Measurements from ENCODE around the gene ZSWIM1. TPM values are rescaled to one million over a fixed set of nuclear protein-coding genes. Genes with fewer than 3 reads are reported as not detected.
A peak's percentile ranks its signal among the peaks of the same experiment; 100 is the strongest.

The ZSWIM1 gene
- total RNA-seq, 1 experiment from 2014 or later: 13.0 TPM

- RAD21 ChIA-PET (ENCODE audit: low non-redundant PET in 1 of 2, low total read pairs in 2 of 2, uncharacterized antibody in 2 of 2, unreplicated experiment in 2 of 2): no interaction called here
- no peak overlapping the region for H3K27ac ChIP-seq (ENCODE audit: low read depth, low read length)
- H3K4me2 ChIP-seq (ENCODE audit: low read length): peak overlapping the region; percentile 50; the same call in 1 of the 2 replicates
These were observed 21.1 kb upstream of the ZSWIM1 start for GRCh38 chr20:45859916-45860315.

More at GRCh38 chr20:45859916-45860315, 21.1 kb upstream of the ZSWIM1 start:
- no TSS peak for BruUV-seq (replicated peaks)
- Histone ChIP-seq H3K79me2 (ENCODE audit: insufficient read depth, low read length) (0 out of 2 replicates have a peak, but pooled peaks cover 12% of the 10 kb centered on the region), H3K36me3 (ENCODE audit: control insufficient read depth in 1 of 2, insufficient read depth in 2 of 2, low read length in 2 of 2) (no peaks in the 10 kb centered on the region), H3K4me1 (ENCODE audit: control insufficient read depth in 1 of 2, insufficient read depth in 2 of 2, low read length in 2 of 2) (peaks cover 15 to 36% of the 10 kb centered on the region in 2 experiments), H3K27me3 (ENCODE audit: insufficient read depth, low read length) (no peaks in the 10 kb centered on the region), H4K20me1 (ENCODE audit: insufficient read depth) (no peaks in the 10 kb centered on the region), H3K4me3 (replicated peaks in 1 of 2; ENCODE audit: low read depth in 1 of 2, low read length in 2 of 2) (no peak overlapping the region), H3K9me2 (ENCODE audit: insufficient read depth) (no peaks in the 10 kb centered on the region), H2AFZ (ENCODE audit: low read depth, low read length, poor library complexity, severe bottlenecking) (no peak overlapping the region), H3K9ac (ENCODE audit: low read length) (no peak overlapping the region), H3K9me3 (ENCODE audit: control insufficient read depth in 1 of 2, insufficient read depth in 1 of 2, low read depth in 1 of 2, low read length in 2 of 2) (no peaks in the 10 kb centered on the region)
- ChIA-PET CTCF (no interaction called here), POLR2A (no interaction called here)
- no peak for DNase-seq (ENCODE audit: low read depth, low spot score)
- no peak for TF ChIP-seq EGR1 (IDR thresholded peaks at IDR 0.05; ENCODE audit: low read depth)
- TF ChIP-seq ELF1 (IDR thresholded peaks at IDR 0.05; ENCODE audit: borderline replicate concordance, low read depth): no peak
- TF ChIP-seq TCF7L2 (IDR thresholded peaks at IDR 0.05; ENCODE audit: borderline replicate concordance, extremely low read depth, insufficient read depth, insufficient read length): no peak
- TF ChIP-seq FOSL1 (IDR thresholded peaks at IDR 0.05; ENCODE audit: low read depth): no peak
- TF ChIP-seq SIN3A (IDR thresholded peaks at IDR 0.05; ENCODE audit: low read depth): no peak
- no peak for TF ChIP-seq SRF (IDR thresholded peaks at IDR 0.05; ENCODE audit: low read depth)
- no peak for TF ChIP-seq CTCF (IDR thresholded peaks at IDR 0.05 in 2 of 3, conservative IDR thresholded peaks at IDR 0.05 in 1 of 3; ENCODE audit: borderline replicate concordance in 1 of 3, insufficient read depth in 1 of 3, low read depth in 2 of 3, low read length in 2 of 3)
- no peak for TF ChIP-seq POLR2A (IDR thresholded peaks at IDR 0.05; ENCODE audit: borderline replicate concordance, extremely low read depth, insufficient read depth, insufficient read length)
- TF ChIP-seq EZH2phosphoT487 (IDR thresholded peaks at IDR 0.05; ENCODE audit: borderline replicate concordance): no peak
- no peak for TF ChIP-seq ZBTB33 (IDR thresholded peaks at IDR 0.05; ENCODE audit: extremely low read depth, insufficient replicate concordance, low read length)
- no peak for TF ChIP-seq EZH2 (IDR thresholded peaks at IDR 0.05)
- ATAC-seq: no peak
- intact Hi-C loops (cut with micrococcal nuclease): no loop called here

Data from HCT116 (cell line).